Suprapubic skin (tissue), 4 donors: ENCODE results near the gene PNLIPRP2. TPM values are rescaled to one million over a fixed set of nuclear protein-coding genes. Genes with fewer than 3 reads are reported as not detected.

Source experiments
- DNase-seq, 2 donors: peaks; one replicate each; pipeline ENCODE4 v3.0.0-alpha.2; 2019; ENCODE audit warnings: low spot score in 2 of 2
- H3K27ac ChIP-seq: fragments of 200-600 bp; sonication (generic); one replicate; pipeline ENCODE4 v1.5.1; 2019
- H3K27me3 ChIP-seq: fragments of 200-600 bp; sonication (generic); one replicate; pipeline ENCODE4 v1.5.1; 2019
- H3K36me3 ChIP-seq: fragments of 200-600 bp; sonication (generic); one replicate; pipeline ENCODE4 v1.5.1; 2019
- H3K4me1 ChIP-seq: fragments of 200-600 bp; sonication (generic); one replicate; pipeline ENCODE4 v1.5.1; 2019
- H3K4me3 ChIP-seq: fragments of 200-600 bp; sonication (generic); one replicate; pipeline ENCODE4 v1.5.1; 2019; ENCODE audit warnings: mild to moderate bottlenecking
- H3K9me3 ChIP-seq: fragments of 200-600 bp; sonication (generic); one replicate; pipeline ENCODE4 v1.5.1; 2019
- CTCF ChIP-seq, 2 donors: fragments of 200-600 bp in 1 of 2; fragments of 450-650 bp in 1 of 2; sonication (generic) in 1 of 2; IDR thresholded peaks; one replicate each; pipeline ENCODE4 v1.5.1; 2016 to 2019; ENCODE audit warnings: antibody characterized with exemption in 2 of 2, mild to moderate bottlenecking in 1 of 2, moderate library complexity in 1 of 2
- EP300 ChIP-seq: sonication (generic); formaldehyde crosslinking; IDR thresholded peaks from one replicate; pipeline ENCODE4 v1.6.1; 2017; ENCODE audit warnings: antibody characterized with exemption
- POLR2A ChIP-seq, 2 donors: fragments of 450-650 bp; IDR thresholded peaks; one replicate each; pipeline ENCODE4 v1.6.1; 2017; ENCODE audit warnings: antibody characterized with exemption in 2 of 2, mild to moderate bottlenecking in 2 of 2, moderate library complexity in 2 of 2
- POLR2AphosphoS5 ChIP-seq, 3 donors: sonication (generic); formaldehyde crosslinking; IDR thresholded peaks; one replicate each; pipeline ENCODE4 v1.6.1; 2017; ENCODE audit warnings: antibody characterized with exemption in 3 of 3
- WGBS: methylation state at CpG from one replicate; pipeline ENCODE4 v1.1.5; 2018; 5-methylcytosine and 5-hydroxymethylcytosine counted together
- total RNA-seq, 4 donors: library from RNA; depleted of rRNA; stranded (reverse); fragments of >200 nt; gene quantifications; one replicate each; pipeline ENCODE4 v1.1.0, GENCODE V29; 2016

PNLIPRP2 gene
- total RNA-seq, 4 donors from 2014 or later = not detected

- Histone ChIP-seq H3K27ac (no peak overlapping the region), H3K9me3 (no peaks in the 10 kb centered on the region), H3K36me3 (no peaks in the 10 kb centered on the region), H3K4me1 (peaks cover 6% of the 10 kb centered on the region), H3K4me3 (no peak overlapping the region), H3K27me3 (peaks cover 39% of the 10 kb centered on the region)
- WGBS = 89% methylated on average over 7 of the region's 7 CpGs
- no peak for DNase-seq
- no peak for TF ChIP-seq POLR2A (IDR thresholded peaks at IDR 0.05)
- no peak for TF ChIP-seq EP300
- no peak for TF ChIP-seq POLR2AphosphoS5 (IDR thresholded peaks at IDR 0.05)
- TF ChIP-seq CTCF (IDR thresholded peaks at IDR 0.05) = no peak
These were observed 5.1 kb downstream of the PNLIPRP2 start for GRCh38 chr10:116625845-116626244.

- H3K27ac ChIP-seq = no peak overlapping the region
- H3K9me3 ChIP-seq = no peaks in the 10 kb centered on the region
- H3K27me3 ChIP-seq = peaks cover 38% of the 10 kb centered on the region
- TF ChIP-seq POLR2AphosphoS5 (IDR thresholded peaks at IDR 0.05) = no peak
- TF ChIP-seq POLR2A (IDR thresholded peaks at IDR 0.05) = no peak
- no peak for TF ChIP-seq CTCF (IDR thresholded peaks at IDR 0.05)
- no peak for TF ChIP-seq EP300
- WGBS = 85% methylated on average over 9 of the region's 9 CpGs
- no peak for DNase-seq
- H3K4me3 ChIP-seq = no peak overlapping the region
- no peaks in the 10 kb centered on the region for H3K36me3 ChIP-seq
- peaks cover 6% of the 10 kb centered on the region for H3K4me1 ChIP-seq
These were observed 6.1 kb downstream of the PNLIPRP2 start for GRCh38 chr10:116626815-116627214.

GRCh38 chr10:116627386-116627933 is 6.7 kb downstream of the PNLIPRP2 start:
- Histone ChIP-seq H3K27me3 (peaks cover 35% of the 10 kb centered on the region), H3K4me1 (peaks cover 6% of the 10 kb centered on the region), H3K27ac (no peak overlapping the region), H3K9me3 (no peaks in the 10 kb centered on the region), H3K4me3 (peak overlapping the region; percentile 16), H3K36me3 (no peaks in the 10 kb centered on the region)
- TF ChIP-seq POLR2A (IDR thresholded peaks at IDR 0.05) = no peak
- no peak for TF ChIP-seq POLR2AphosphoS5 (IDR thresholded peaks at IDR 0.05)
- no peak for TF ChIP-seq CTCF (IDR thresholded peaks at IDR 0.05)
- no peak for TF ChIP-seq EP300
- no peak for DNase-seq
- WGBS = 2% methylated on average over 19 of the region's 49 CpGs

- H3K4me3 ChIP-seq = no peak overlapping the region
- no peaks in the 10 kb centered on the region for H3K36me3 ChIP-seq
- DNase-seq = no peak
- peaks cover 6% of the 10 kb centered on the region for H3K4me1 ChIP-seq
- WGBS = 77% methylated on average over 4 of the region's 4 CpGs
- H3K9me3 ChIP-seq = no peaks in the 10 kb centered on the region
- peaks cover 33% of the 10 kb centered on the region for H3K27me3 ChIP-seq
- no peak for TF ChIP-seq POLR2AphosphoS5 (IDR thresholded peaks at IDR 0.05)
- no peak for TF ChIP-seq EP300
- TF ChIP-seq CTCF (IDR thresholded peaks at IDR 0.05) = no peak
- TF ChIP-seq POLR2A (IDR thresholded peaks at IDR 0.05) = no peak
- H3K27ac ChIP-seq = no peak overlapping the region
These were observed 8.6 kb downstream of the PNLIPRP2 start for GRCh38 chr10:116629340-116629739.

- peaks cover 6% of the 10 kb centered on the region for H3K4me1 ChIP-seq
These were observed 9.3 kb downstream of the PNLIPRP2 start for GRCh38 chr10:116630020-116630419.

More at GRCh38 chr10:116630020-116630419, 9.3 kb downstream of the PNLIPRP2 start:
- peaks cover 29% of the 10 kb centered on the region for H3K27me3 ChIP-seq
- TF ChIP-seq EP300 (no peak), CTCF (IDR thresholded peaks at IDR 0.05) (no peak)
- H3K9me3 ChIP-seq = no peaks in the 10 kb centered on the region
- no peak overlapping the region for H3K4me3 ChIP-seq
- DNase-seq = no peak
- no peaks in the 10 kb centered on the region for H3K36me3 ChIP-seq
- no peak overlapping the region for H3K27ac ChIP-seq
- 90% methylated on average over 2 of the region's 2 CpGs for WGBS
